ENCODE measurements around the gene RYR1. TPM values are rescaled to one million over a fixed set of nuclear protein-coding genes. Genes with fewer than 3 reads are reported as not detected.

The RYR1 gene
- total and polyA plus RNA-seq, 2 of the 8 experiments (the other 6 are each of a cell fraction or from before 2014, with no cell fraction given) = 5.8 to 11.8 TPM

- 91% methylated on average over 2 of the region's 2 CpGs; no CpG with 5 or more reads in 1 of the 2 experiments for WGBS, 2 experiments (ENCODE audit: extremely low coverage in 1 of 2, insufficient coverage in 1 of 2, insufficient read length in 1 of 2, insufficient replicate concordance in 2 of 2, low coverage in 1 of 2, low lambda C conversion rate in 2 of 2, missing lambda C conversion rate in 1 of 2)
- H4K5ac ChIP-seq (ENCODE audit: insufficient read length, low read depth, low read length) = no peak overlapping the region
- no peak overlapping the region for H3K23ac ChIP-seq (ENCODE audit: insufficient read length)
- no peak overlapping the region for H2AFZ ChIP-seq (ENCODE audit: low read length)
- H4K20me1 ChIP-seq (replicated peaks in 1 of 2; ENCODE audit: control insufficient read depth in 1 of 2, insufficient read depth in 2 of 2, low read length in 2 of 2) = no peaks in the 10 kb centered on the region
- no peaks in the 10 kb centered on the region for H3K23me2 ChIP-seq (ENCODE audit: low read depth, low read length)
- H3K56ac ChIP-seq (replicated peaks; ENCODE audit: insufficient read length, low read depth, low read length) = no peak overlapping the region
- H3K4me2 ChIP-seq (ENCODE audit: insufficient read depth in 1 of 2, low read depth in 2 of 2, low read length in 2 of 2) = no peak overlapping the region
- H3K79me1 ChIP-seq (ENCODE audit: low read depth, low read length) = no peaks in the 10 kb centered on the region
- no peaks in the 10 kb centered on the region for H3K27me3 ChIP-seq (replicated peaks in 1 of 4; ENCODE audit: control insufficient read depth in 3 of 4, extremely low read depth in 1 of 4, insufficient read depth in 3 of 4, low read length in 3 of 4)
- DNase-seq (ENCODE audit: low read depth in 1 of 2, low spot score in 2 of 2) (no peak), FAIRE-seq (no peak)
- CTCF ChIA-PET (ENCODE audit: partially characterized antibody) = no interaction called here
- no peak overlapping the region for H2BK5ac ChIP-seq (ENCODE audit: low read depth, low read length)
- H3K27ac ChIP-seq (ENCODE audit: low read depth, low read length) = no peak overlapping the region
- no peak overlapping the region for H3K9ac ChIP-seq (replicated peaks in 1 of 4; ENCODE audit: extremely low read depth in 1 of 4, low read depth in 3 of 4, low read length in 3 of 4)
- no peak overlapping the region for H2BK15ac ChIP-seq (ENCODE audit: low read length)
- H3K18ac ChIP-seq (ENCODE audit: extremely low read depth, low read length) = no peak overlapping the region
- H4K8ac ChIP-seq (ENCODE audit: extremely low read depth, insufficient read depth, low read length) = no peak overlapping the region
- no peak overlapping the region for H3K4me3 ChIP-seq (ENCODE audit: extremely low read depth in 1 of 4, insufficient read depth in 2 of 4, low read depth in 3 of 4, low read length in 4 of 4)
- no peak overlapping the region for H2BK12ac ChIP-seq (ENCODE audit: low read depth, low read length)
- no peak overlapping the region for H3K14ac ChIP-seq (ENCODE audit: insufficient read length)
- no peaks in the 10 kb centered on the region for H3K4me1 ChIP-seq (replicated peaks in 1 of 4; ENCODE audit: control insufficient read depth in 3 of 4, insufficient read depth in 4 of 4, low read length in 3 of 4)
- H2BK120ac ChIP-seq (replicated peaks; ENCODE audit: low read depth, low read length) = no peak overlapping the region
- H3K79me2 ChIP-seq (ENCODE audit: control insufficient read depth in 1 of 2, insufficient read depth in 2 of 2, low read length in 2 of 2) = no peaks in the 10 kb centered on the region
- POLR2A ChIA-PET (ENCODE audit: partially characterized antibody) = interaction anchor here (0.6 kb wide), 1 partner anchor 495 kb away, joined by 3 read pairs; no protein-coding TSS in a partner anchor
- no peak overlapping the region for H2AK5ac ChIP-seq (ENCODE audit: low read depth, low read length)
- peaks cover 0 to 12% (median 0%) of the 10 kb centered on the region in 4 experiments; a peak in 4 of 8 replicates for H3K36me3 ChIP-seq (ENCODE audit: control insufficient read depth in 2 of 4, insufficient read depth in 4 of 4, low read length in 3 of 4)
- no peaks in the 10 kb centered on the region for H3K9me3 ChIP-seq (ENCODE audit: insufficient read depth in 2 of 2, low read depth in 1 of 2, low read length in 1 of 2)
- H3K4ac ChIP-seq (replicated peaks; ENCODE audit: insufficient read length, low read depth, low read length) = no peak overlapping the region
- H2BK20ac ChIP-seq (ENCODE audit: low read length) = no peak overlapping the region
- H4K91ac ChIP-seq (replicated peaks; ENCODE audit: insufficient read length, low read length) = no peak overlapping the region
- TF ChIP-seq ATF2 (IDR thresholded peaks at IDR 0.05; ENCODE audit: low read length) = no peak
- TF ChIP-seq JUN (IDR thresholded peaks at IDR 0.05; ENCODE audit: low read depth, low read length) = no peak
- no peak for TF ChIP-seq CREB1 (IDR thresholded peaks at IDR 0.05)
- no peak for TF ChIP-seq KDM5A (IDR thresholded peaks at IDR 0.05; ENCODE audit: low read length)
- TF ChIP-seq CBX8 (IDR thresholded peaks at IDR 0.05; ENCODE audit: borderline replicate concordance, low read depth, low read length) = no peak
- TF ChIP-seq ZNF274 (IDR thresholded peaks at IDR 0.05; ENCODE audit: borderline replicate concordance, extremely low read depth, low read length) = no peak
- TF ChIP-seq ATF3 (IDR thresholded peaks at IDR 0.05; ENCODE audit: insufficient read depth, low read depth, low read length) = no peak
- no peak for TF ChIP-seq TAF1 (IDR thresholded peaks at IDR 0.05; ENCODE audit: low read depth, low read length)
- TF ChIP-seq RBBP5 (IDR thresholded peaks at IDR 0.05; ENCODE audit: borderline replicate concordance, low read depth, low read length) = no peak
- TF ChIP-seq CHD2 (IDR thresholded peaks at IDR 0.05; ENCODE audit: low read length) = no peak
- TF ChIP-seq KDM1A (IDR thresholded peaks at IDR 0.05; ENCODE audit: borderline replicate concordance, low read length) = no peak
- no peak for TF ChIP-seq KDM4A (IDR thresholded peaks at IDR 0.05; ENCODE audit: low read depth, low read length, severe bottlenecking)
- no peak for TF ChIP-seq SRF (IDR thresholded peaks at IDR 0.05; ENCODE audit: low read depth, low read length)
Observed at GRCh38 chr19:38588041-38588440, 154.6 kb downstream of the RYR1 start.
